Kidney (tissue), 14 donors: Measurements from ENCODE around the gene KCNQ1. TPM values are rescaled to one million over a fixed set of nuclear protein-coding genes. Genes with fewer than 3 reads are reported as not detected.

ENCODE experiments used
- DNase-seq, 5 donors: peaks; one replicate each; pipeline ENCODE4 v3.0.0-alpha.2; 2013 to 2020
- FAIRE-seq: peaks from 2 replicates; lab custom pipeline; 2012; peaks lifted over from hg19 to GRCh38; lab: Jason Lieb, UNC
- H3K27ac ChIP-seq, 2 donors: one replicate each; pipeline ENCODE4 v1.7.0; 2013; ENCODE audit warnings: low read depth in 2 of 2, low read length in 2 of 2, inconsistent platforms in 1 of 2
- H3K27me3 ChIP-seq: one replicate; pipeline ENCODE4 v1.7.1; 2013; ENCODE audit warnings: low read length, inconsistent platforms; ENCODE audit not compliant: control insufficient read depth, insufficient read depth
- H3K36me3 ChIP-seq, 3 donors: one replicate each; pipeline versions ENCODE4 v1.7.0 to v1.7.1; 2013; ENCODE audit warnings: low read length in 3 of 3, control low read depth in 1 of 3, inconsistent platforms in 1 of 3; ENCODE audit not compliant: insufficient read depth in 3 of 3, control insufficient read depth in 2 of 3
- H3K4me1 ChIP-seq, 3 donors: one replicate each; pipeline versions ENCODE4 v1.7.0 to v1.7.1; 2013; ENCODE audit warnings: low read length in 3 of 3, inconsistent platforms in 1 of 3, low read depth in 1 of 3; ENCODE audit not compliant: control insufficient read depth in 2 of 3, insufficient read depth in 2 of 3
- H3K4me3 ChIP-seq, 3 donors: one replicate each; pipeline versions ENCODE4 v1.7.0 to v1.8.1; 2013; ENCODE audit warnings: low read length in 3 of 3, control low read depth in 1 of 3, inconsistent platforms in 1 of 3
- H3K9ac ChIP-seq, 3 donors: one replicate each; pipeline versions ENCODE4 v1.7.0 to v1.7.1; 2013; ENCODE audit warnings: low read length in 3 of 3, control low read depth in 1 of 3, inconsistent platforms in 1 of 3
- H3K9me3 ChIP-seq, 3 donors: one replicate each; pipeline versions ENCODE4 v1.7.0 to v1.7.1; 2013; ENCODE audit warnings: low read length in 3 of 3, control low read depth in 1 of 3, inconsistent platforms in 1 of 3; ENCODE audit not compliant: control insufficient read depth in 2 of 3, insufficient read depth in 1 of 3
- CTCF ChIP-seq: IDR thresholded peaks from 3 replicates; pipeline ENCODE4 v1.5.1; 2012; ENCODE audit warnings: mild to moderate bottlenecking, moderate library complexity, borderline replicate concordance; ENCODE audit not compliant: insufficient read depth; ENCODE audit errors: extremely low read depth
- intact Hi-C: fragments of 100-400 bp; cut with DNase I; formaldehyde crosslinking; loops from one replicate; pipeline ENCODE4 v1.11.1; 2022
- polyA plus RNA-seq: library from polyadenylated mRNA; stranded (reverse); fragments of 350-450 nt; fragmentation: Illumina TruSeq; extraction: RNeasy Lipid Tissue Mini Kit (QIAGEN cat#74804); gene quantifications from one replicate; pipeline ENCODE4 v1.2.3, GENCODE V29; 2014; ENCODE audit warnings: low read depth, low replicate concordance; ENCODE audit not compliant: insufficient read depth
- total RNA-seq: library from RNA; stranded (reverse); fragmentation: NEBNext Ultra II Directional; extraction: Animal tissue kit (Norgen Biotek cat#: 25700); gene quantifications from one replicate; pipeline ENCODE4 v1.2.1, GENCODE V29; 2021
- donor health status: control.
- donor health status: control.
- donor health status: control.
- donor health status: control.
- donor health status: control.
- donor health status: DM: yes; HTN: yes; CAD: no.
- donor health status: Normal renal cell carcinoma (clear cell type).

Gene KCNQ1
- total and polyA plus RNA-seq, 2 donors from 2014 or later = 45.5 to 49.4 TPM

- FAIRE-seq (no peak), DNase-seq (peak in 2 of 5 donors; percentile 50 to 78)
- Histone ChIP-seq H3K9me3 (no peaks in the 10 kb centered on the region), H3K27ac (no peak overlapping the region), H3K4me1 (peaks cover 0 to 22% (median 0%) of the 10 kb centered on the region in 3 donors), H3K36me3 (no peaks in the 10 kb centered on the region), H3K27me3 (no peaks in the 10 kb centered on the region), H3K4me3 (no peak overlapping the region), H3K9ac (no peak overlapping the region)
- intact Hi-C loops = loop anchor here (5.0 kb wide), 1 partner anchor 103 kb away; no protein-coding TSS in a partner anchor
- no peak for TF ChIP-seq CTCF
These were observed 85.5 kb downstream of the KCNQ1 start for GRCh38 chr11:2530131-2530854.

GRCh38 chr11:2530855-2531200 is 86.0 kb downstream of the KCNQ1 start:
- Histone ChIP-seq H3K9me3 (no peaks in the 10 kb centered on the region), H3K27me3 (no peaks in the 10 kb centered on the region), H3K9ac (no peak overlapping the region), H3K27ac (no peak overlapping the region), H3K4me3 (no peak overlapping the region), H3K4me1 (peaks cover 0 to 18% (median 0%) of the 10 kb centered on the region in 3 donors), H3K36me3 (no peaks in the 10 kb centered on the region)
- DNase-seq = peak in 2 of 5 donors; percentile 39 to 65
- no peak for TF ChIP-seq CTCF
- FAIRE-seq = no peak
- intact Hi-C loops = loop anchor here (5.0 kb wide), 1 partner anchor 104 kb away; no protein-coding TSS in a partner anchor

DNA sequence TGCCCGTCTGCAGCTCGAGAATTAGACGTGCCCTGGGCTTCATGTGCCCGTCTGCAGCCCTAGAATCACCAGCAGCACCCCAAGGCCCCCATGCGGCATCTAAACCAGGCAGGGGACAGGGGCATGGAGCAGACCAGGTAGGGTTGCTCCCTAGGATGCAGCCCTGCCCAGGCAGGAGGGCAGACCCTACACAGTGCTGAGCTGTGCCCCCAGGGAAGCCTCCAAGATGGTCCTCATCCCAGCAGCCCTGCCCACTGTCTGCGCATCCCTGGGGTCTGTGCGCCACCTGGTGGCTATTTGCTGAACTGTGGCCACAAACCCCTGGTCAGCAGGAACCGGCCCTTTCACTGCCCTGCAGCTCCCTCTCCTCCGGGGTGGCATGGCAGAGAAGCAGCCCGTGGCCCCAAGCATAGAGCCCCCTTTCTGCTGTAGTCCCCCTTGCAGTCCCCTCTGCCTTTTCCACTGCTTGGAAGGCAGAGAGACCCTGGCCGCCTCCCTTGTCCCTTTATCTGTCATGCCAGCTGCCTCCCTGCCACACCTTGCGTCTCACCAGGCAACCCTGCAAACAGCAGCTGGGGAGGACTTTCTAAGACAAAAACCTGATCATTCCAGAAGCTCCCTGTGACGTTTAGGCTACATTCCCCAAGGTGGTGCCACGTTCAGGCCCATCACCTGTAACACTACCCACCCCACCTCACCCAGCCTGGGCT is 86.6 kb downstream of the KCNQ1 start:
- DNase-seq = peak; percentile 74 to 93 (median 85)
- no peak overlapping the region for H3K9ac ChIP-seq
- no peaks in the 10 kb centered on the region for H3K9me3 ChIP-seq
- H3K4me1 ChIP-seq = peaks cover 0 to 15% (median 0%) of the 10 kb centered on the region in 3 donors
- peak; percentile 100 for TF ChIP-seq CTCF
- no peak overlapping the region for H3K27ac ChIP-seq
- no peak overlapping the region for H3K4me3 ChIP-seq
- no peaks in the 10 kb centered on the region for H3K36me3 ChIP-seq
- no peaks in the 10 kb centered on the region for H3K27me3 ChIP-seq
- FAIRE-seq = no peak
- intact Hi-C loops = loop anchor here (5.0 kb wide), 1 partner anchor 104 kb away; no protein-coding TSS in a partner anchor
